Urinary bladder (tissue), 4 donors: ENCODE results near the gene ACIN1. TPM values are rescaled to one million over a fixed set of nuclear protein-coding genes. Genes with fewer than 3 reads are reported as not detected.

Source experiments
- DNase-seq: peaks from one replicate; pipeline ENCODE4 v3.0.0-alpha.2; 2015; ENCODE audit errors: extremely low spot score
- H3K27ac ChIP-seq: one replicate; pipeline ENCODE4 v1.5.1; 2013; ENCODE audit warnings: low read depth, mild to moderate bottlenecking, moderate library complexity
- H3K36me3 ChIP-seq: one replicate; pipeline ENCODE4 v1.6.1; 2013; ENCODE audit warnings: mild to moderate bottlenecking, moderate library complexity; ENCODE audit not compliant: insufficient read depth
- H3K4me1 ChIP-seq: one replicate; pipeline ENCODE4 v1.6.1; 2013; ENCODE audit warnings: mild to moderate bottlenecking, moderate library complexity; ENCODE audit not compliant: insufficient read depth
- H3K4me3 ChIP-seq: one replicate; pipeline ENCODE4 v1.5.1; 2013; ENCODE audit warnings: low read depth, low read length
- WGBS: extraction: QIAGEN DNeasy Blood & Tissue Kit; methylation state at CpG from one replicate; pipeline ENCODE4 v1.1.7; 2013; 5-methylcytosine and 5-hydroxymethylcytosine counted together
- polyA plus RNA-seq: library from polyadenylated mRNA; stranded (reverse); fragments of 200-250 nt; gene quantifications from one replicate; pipeline ENCODE4 v1.2.3, GENCODE V29; 2013
- total RNA-seq: library from RNA; depleted of rRNA; stranded (reverse); fragments of >200 nt; gene quantifications from one replicate; pipeline ENCODE4 v1.2.3, GENCODE V29; 2014
- donor health status: healthy with polysubstance abuse.
- donor health status: healthy.

The ACIN1 gene
- total and polyA plus RNA-seq, 2 donors = 82.2 to 87.9 TPM

- WGBS = under 1% methylated on average over 36 of the region's 36 CpGs
- peak; percentile 96 for DNase-seq
- peaks cover 4% of the 10 kb centered on the region for H3K36me3 ChIP-seq
- H3K4me1 ChIP-seq = no peaks in the 10 kb centered on the region
- peak within 1 kb of the TSS; percentile 83 for H3K4me3 ChIP-seq
- H3K27ac ChIP-seq = peak within 1 kb of the TSS; percentile 93
Measured at GRCh38 chr14:23034498-23035302, 60.2 kb downstream of the ACIN1 start, which contains the start of gene PSMB5. PSMB5 (minus strand) TSS chr14:23034900; CDS start chr14:23034881, 19 bp downstream.

- Histone ChIP-seq H3K27ac (no peak overlapping the region), H3K36me3 (peaks cover 4% of the 10 kb centered on the region), H3K4me3 (peak overlapping the region; percentile 83), H3K4me1 (no peaks in the 10 kb centered on the region)
- DNase-seq = no peak
- 36% methylated on average over 17 of the region's 17 CpGs for WGBS
Measured at GRCh38 chr14:23033801-23034497, 61.0 kb downstream of the ACIN1 start.

GRCh38 chr14:23033251-23033727, 61.6 kb downstream of the ACIN1 start:
- Histone ChIP-seq H3K27ac (no peak overlapping the region), H3K36me3 (peaks cover 4% of the 10 kb centered on the region), H3K4me1 (no peaks in the 10 kb centered on the region), H3K4me3 (no peak overlapping the region)
- DNase-seq = no peak
- WGBS = 88% methylated on average over 10 of the region's 10 CpGs

- DNase-seq = no peak
- H3K27ac ChIP-seq = no peak overlapping the region
- peaks cover 4% of the 10 kb centered on the region for H3K36me3 ChIP-seq
- WGBS = 95% methylated on average over 4 of the region's 4 CpGs
- no peaks in the 10 kb centered on the region for H3K4me1 ChIP-seq
- H3K4me3 ChIP-seq = no peak overlapping the region
Measured at GRCh38 chr14:23030936-23031335, 64.0 kb downstream of the ACIN1 start.

- peaks cover 4% of the 10 kb centered on the region for H3K36me3 ChIP-seq
- H3K27ac ChIP-seq = no peak overlapping the region
- no peaks in the 10 kb centered on the region for H3K4me1 ChIP-seq
- 80% methylated on average over 2 of the region's 2 CpGs for WGBS
- H3K4me3 ChIP-seq = no peak overlapping the region
- DNase-seq = no peak
Measured at GRCh38 chr14:23028799-23029198, 66.1 kb downstream of the ACIN1 start.

- no peak overlapping the region for H3K4me3 ChIP-seq
- WGBS = 58% methylated on average over 4 of the region's 4 CpGs
- H3K36me3 ChIP-seq = no peaks in the 10 kb centered on the region
- no peak overlapping the region for H3K27ac ChIP-seq
- no peaks in the 10 kb centered on the region for H3K4me1 ChIP-seq
- no peak for DNase-seq
Measured at GRCh38 chr14:23025151-23025814, 69.7 kb downstream of the ACIN1 start.

GRCh38 chr14:23024612-23025075, 70.3 kb downstream of the ACIN1 start:
- Histone ChIP-seq H3K4me1 (no peaks in the 10 kb centered on the region), H3K36me3 (no peaks in the 10 kb centered on the region), H3K4me3 (no peak overlapping the region), H3K27ac (no peak overlapping the region)
- no peak for DNase-seq
- WGBS = 58% methylated on average over 7 of the region's 7 CpGs

- Histone ChIP-seq H3K4me3 (no peak overlapping the region), H3K36me3 (no peaks in the 10 kb centered on the region), H3K4me1 (no peaks in the 10 kb centered on the region), H3K27ac (no peak overlapping the region)
- 94% methylated on average over 2 of the region's 2 CpGs for WGBS
- DNase-seq = no peak
Measured at GRCh38 chr14:23023795-23024152, 71.2 kb downstream of the ACIN1 start.

GRCh38 chr14:23023022-23023794, 71.7 kb downstream of the ACIN1 start:
- Histone ChIP-seq H3K36me3 (no peaks in the 10 kb centered on the region), H3K4me1 (no peaks in the 10 kb centered on the region), H3K4me3 (no peak overlapping the region), H3K27ac (no peak overlapping the region)
- DNase-seq = no peak
- WGBS = 82% methylated on average over 8 of the region's 8 CpGs

- no peak overlapping the region for H3K4me3 ChIP-seq
- 56% methylated on average over 7 of the region's 7 CpGs for WGBS
- no peaks in the 10 kb centered on the region for H3K36me3 ChIP-seq
- DNase-seq = no peak
- no peaks in the 10 kb centered on the region for H3K4me1 ChIP-seq
- no peak overlapping the region for H3K27ac ChIP-seq
Measured at GRCh38 chr14:23021889-23022442, 73.0 kb downstream of the ACIN1 start.

- no peak overlapping the region for H3K27ac ChIP-seq
- WGBS = 52% methylated on average over 9 of the region's 9 CpGs
- H3K4me1 ChIP-seq = no peaks in the 10 kb centered on the region
- no peak for DNase-seq
- no peaks in the 10 kb centered on the region for H3K36me3 ChIP-seq
- no peak overlapping the region for H3K4me3 ChIP-seq
Measured at GRCh38 chr14:23021434-23021833, 73.5 kb downstream of the ACIN1 start.

- WGBS = 91% methylated on average over 7 of the region's 7 CpGs
- Histone ChIP-seq H3K27ac (no peak overlapping the region), H3K4me1 (no peaks in the 10 kb centered on the region), H3K4me3 (no peak overlapping the region), H3K36me3 (no peaks in the 10 kb centered on the region)
- no peak for DNase-seq
Measured at GRCh38 chr14:23020143-23021128, 74.5 kb downstream of the ACIN1 start.
